Measurements from ENCODE around the gene ACADL. TPM values are rescaled to one million over a fixed set of nuclear protein-coding genes. Genes with fewer than 3 reads are reported as not detected.

The ACADL gene
- total RNA-seq, 3 donors from 2014 or later = 0.19 to 0.95 TPM; not detected in 1

- DNase-seq (no peak), ATAC-seq (no peak)
- H3K36me3 ChIP-seq (ENCODE audit: low read depth) = no peaks in the 10 kb centered on the region
- intact Hi-C loops (cut with DNase I, micrococcal nuclease) = no loop called here
- H3K9me3 ChIP-seq = no peaks in the 10 kb centered on the region
- no peaks in the 10 kb centered on the region for H3K4me1 ChIP-seq (ENCODE audit: low read depth)
- no peak overlapping the region for H3K4me3 ChIP-seq
- TF ChIP-seq, protein P1, sequence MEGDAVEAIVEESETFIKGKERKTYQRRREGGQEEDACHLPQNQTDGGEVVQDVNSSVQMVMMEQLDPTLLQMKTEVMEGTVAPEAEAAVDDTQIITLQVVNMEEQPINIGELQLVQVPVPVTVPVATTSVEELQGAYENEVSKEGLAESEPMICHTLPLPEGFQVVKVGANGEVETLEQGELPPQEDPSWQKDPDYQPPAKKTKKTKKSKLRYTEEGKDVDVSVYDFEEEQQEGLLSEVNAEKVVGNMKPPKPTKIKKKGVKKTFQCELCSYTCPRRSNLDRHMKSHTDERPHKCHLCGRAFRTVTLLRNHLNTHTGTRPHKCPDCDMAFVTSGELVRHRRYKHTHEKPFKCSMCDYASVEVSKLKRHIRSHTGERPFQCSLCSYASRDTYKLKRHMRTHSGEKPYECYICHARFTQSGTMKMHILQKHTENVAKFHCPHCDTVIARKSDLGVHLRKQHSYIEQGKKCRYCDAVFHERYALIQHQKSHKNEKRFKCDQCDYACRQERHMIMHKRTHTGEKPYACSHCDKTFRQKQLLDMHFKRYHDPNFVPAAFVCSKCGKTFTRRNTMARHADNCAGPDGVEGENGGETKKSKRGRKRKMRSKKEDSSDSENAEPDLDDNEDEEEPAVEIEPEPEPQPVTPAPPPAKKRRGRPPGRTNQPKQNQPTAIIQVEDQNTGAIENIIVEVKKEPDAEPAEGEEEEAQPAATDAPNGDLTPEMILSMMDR (IDR thresholded peaks at IDR 0.05) = no peak
Observed at GRCh38 chr2:210159059-210159458, 66.2 kb downstream of the ACADL start.

- no peaks in the 10 kb centered on the region for H3K36me3 ChIP-seq (ENCODE audit: low read depth)
- intact Hi-C loops (cut with DNase I, micrococcal nuclease) = no loop called here
- H3K4me3 ChIP-seq = no peak overlapping the region
- TF ChIP-seq, protein P1 (IDR thresholded peaks at IDR 0.05) = no peak
- ATAC-seq (no peak), DNase-seq (no peak)
- H3K4me1 ChIP-seq (ENCODE audit: low read depth) = no peaks in the 10 kb centered on the region
- no peaks in the 10 kb centered on the region for H3K9me3 ChIP-seq
Observed at GRCh38 chr2:210158236-210158635, 67.0 kb downstream of the ACADL start.

DNA sequence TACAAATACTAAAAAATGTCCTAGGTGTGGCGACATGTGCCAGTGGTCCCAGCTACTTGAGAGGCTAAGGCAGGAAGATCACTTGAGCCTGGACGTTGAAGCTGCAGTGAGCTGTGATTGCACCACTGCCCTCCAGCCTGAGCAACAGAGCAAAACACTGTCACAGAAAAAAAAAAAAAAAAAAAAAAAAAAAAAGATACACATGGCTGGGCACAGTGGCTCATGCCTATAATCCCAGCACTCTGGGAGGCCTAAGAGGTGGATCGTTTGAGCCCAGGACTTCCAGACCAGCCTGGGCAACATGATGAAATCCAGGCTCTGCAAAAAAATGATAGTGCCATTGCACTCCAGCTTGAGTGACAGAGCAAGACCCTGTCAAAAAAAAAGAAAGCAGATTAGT, 67.7 kb downstream of the ACADL start:
- no peak for DNase-seq
- H3K4me1 ChIP-seq (ENCODE audit: low read depth) = no peaks in the 10 kb centered on the region
- intact Hi-C loops (cut with DNase I, micrococcal nuclease) = no loop called here
- TF ChIP-seq, protein P1 (IDR thresholded peaks at IDR 0.05) = no peak
- ATAC-seq = no peak
- H3K4me3 ChIP-seq = no peak overlapping the region
- no peaks in the 10 kb centered on the region for H3K36me3 ChIP-seq (ENCODE audit: low read depth)
- no peaks in the 10 kb centered on the region for H3K9me3 ChIP-seq

DNA sequence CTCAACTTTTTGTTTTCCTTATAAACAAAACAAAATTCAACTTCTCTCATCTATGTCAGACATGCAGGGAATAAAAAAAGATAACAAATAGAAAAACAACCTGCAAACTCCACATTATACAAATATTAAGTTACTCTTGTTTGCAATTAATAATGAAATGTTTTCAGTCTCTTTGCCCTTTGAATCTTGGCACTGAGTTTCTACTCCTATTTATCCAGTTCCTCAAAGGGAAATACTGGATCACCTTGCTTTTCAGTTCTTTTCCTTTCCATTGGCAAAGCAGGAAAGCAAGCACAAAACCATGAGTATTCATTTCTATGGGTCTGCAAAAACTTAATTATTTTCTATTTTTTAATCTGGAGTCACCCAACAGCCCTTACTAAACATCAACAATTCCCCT, 77.6 kb downstream of the ACADL start:
- H3K36me3 ChIP-seq (ENCODE audit: low read depth) = no peaks in the 10 kb centered on the region
- no peak for ATAC-seq

More for the DNA sequence above, 77.6 kb downstream of the ACADL start:
- DNase-seq = no peak
- Histone ChIP-seq H3K4me1 (ENCODE audit: low read depth) (no peaks in the 10 kb centered on the region), H3K9me3 (no peaks in the 10 kb centered on the region), H3K4me3 (no peak overlapping the region)
- TF ChIP-seq, protein P1 (IDR thresholded peaks at IDR 0.05) = no peak
- intact Hi-C loops (cut with DNase I, micrococcal nuclease) = no loop called here

Other genes starting within 250 kb of the ACADL start
- gene RPE, start 222.8 kb downstream of the ACADL start, total RNA-seq = 10 to 100 TPM; 41.0 to 47.5 (median 41.7) TPM
- gene KANSL1L, start 54.0 kb downstream of the ACADL start, total RNA-seq = 10 to 100 TPM in 1 of 3 donors, 1 to 10 TPM in 2; 6.8 to 29.2 (median 7.7) TPM
- under 1 TPM in 2 of 3 donors, not detected in 1; 0.36 to 0.49 TPM for gene MYL1, start 89.7 kb upstream of the ACADL start, total RNA-seq

Data from mucosa of descending colon (tissue), 3 donors.